ENCODE data around the gene SYNPO2.
"Not testable (repeated sequence)": the region's sequence is repeated elsewhere in the genome, so short reads cannot be mapped to it uniquely, and the experiment has no call there.

The SYNPO2 gene

DNA sequence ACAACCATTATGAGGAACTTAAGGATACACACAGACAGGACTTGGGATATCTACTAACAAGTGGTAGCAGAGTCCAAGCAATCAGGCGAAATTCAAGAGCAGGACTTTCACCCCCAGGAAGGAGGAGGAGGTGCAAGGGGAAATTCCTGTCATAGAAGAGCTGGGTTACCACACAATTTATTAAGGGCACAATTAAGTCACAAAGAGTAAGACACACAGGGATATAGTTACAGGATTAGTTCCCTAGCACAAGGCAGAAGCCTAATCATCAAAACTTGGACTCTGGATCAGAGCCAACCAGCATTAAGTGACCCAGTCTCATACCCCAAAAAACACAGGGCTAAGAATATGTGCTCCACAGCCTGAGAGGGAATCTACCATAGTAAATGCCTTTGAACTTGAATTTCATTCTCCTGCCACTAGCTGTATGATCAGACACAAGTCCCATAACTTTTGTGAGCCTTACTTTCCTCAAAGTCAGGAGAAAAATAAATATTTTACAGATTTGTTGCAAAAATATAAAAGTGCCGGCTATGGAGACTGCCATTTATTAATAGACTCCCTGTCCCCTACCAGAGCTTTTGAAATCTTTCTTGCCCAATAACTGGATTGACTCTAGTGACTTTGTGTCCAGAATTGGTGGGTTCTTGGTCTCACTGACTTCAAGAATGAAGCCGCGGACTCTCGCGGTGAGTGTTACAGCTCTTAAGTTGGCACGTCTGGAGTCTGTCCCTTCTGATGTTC lies 87.0 kb downstream of the SYNPO2 start:
- Mint-ChIP-seq H3K36me3 (ENCODE audit: insufficient read depth) (no peaks in the 10 kb centered on the region), H3K27me3 (peaks cover 0 to 5% of the 10 kb centered on the region in 2 donors), H3K4me1 (ENCODE audit: low read depth in 2 of 2) (no peaks in the 10 kb centered on the region), H3K27ac (no peak overlapping the region), H3K4me3 (no peak overlapping the region), H3K9me3 (no peaks in the 10 kb centered on the region)
- ATAC-seq (replicated peaks): no peak
- no peak for DNase-seq

DNA sequence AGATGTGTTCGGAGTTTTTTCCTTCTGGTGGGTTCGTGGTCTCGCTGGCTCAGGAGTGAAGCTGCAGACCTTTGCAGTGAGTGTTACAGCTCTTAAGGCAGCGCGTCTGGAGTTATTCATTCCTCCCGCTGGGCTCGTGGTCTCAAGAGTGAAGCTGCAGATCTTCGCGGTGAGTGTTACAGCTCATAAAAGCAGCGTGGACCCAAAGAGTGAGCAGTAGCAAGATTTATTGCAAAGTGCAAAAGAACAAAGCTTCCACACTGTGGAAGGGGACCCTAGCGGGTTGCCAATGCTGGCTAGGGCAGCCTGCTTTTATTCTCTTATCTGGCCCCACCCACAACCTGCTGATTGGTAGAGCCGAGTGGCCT lies 87.5 kb downstream of the SYNPO2 start:
- not testable (repeated sequence) for H3K36me3 Mint-ChIP-seq (ENCODE audit: insufficient read depth); ATAC-seq (replicated peaks); H3K9me3 Mint-ChIP-seq; H3K4me1 Mint-ChIP-seq (ENCODE audit: low read depth in 2 of 2); H3K4me3 Mint-ChIP-seq; H3K27ac Mint-ChIP-seq; H3K27me3 Mint-ChIP-seq; DNase-seq

DNA sequence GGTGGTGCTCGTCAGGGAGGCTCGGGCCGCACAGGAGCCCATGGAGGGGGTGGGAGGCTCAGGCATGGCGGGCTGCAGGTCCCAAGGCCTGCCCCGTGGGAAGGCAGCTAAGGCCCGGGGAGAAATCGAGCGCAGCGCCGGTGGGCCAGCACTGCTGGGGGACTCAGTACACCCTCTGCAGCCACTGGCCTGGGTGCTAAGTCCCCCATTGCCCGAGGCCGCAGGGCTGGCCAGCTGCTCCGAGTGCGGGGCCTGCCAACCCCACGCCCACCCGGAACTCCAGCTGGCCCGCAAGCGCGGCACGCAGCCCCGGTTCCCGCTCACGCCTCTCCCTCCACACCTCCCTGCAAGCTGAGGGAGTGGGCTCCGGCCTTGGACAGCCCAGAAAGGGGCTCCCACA lies 88.4 kb downstream of the SYNPO2 start:
- not testable (repeated sequence) for H3K9me3 Mint-ChIP-seq; ATAC-seq (replicated peaks); H3K36me3 Mint-ChIP-seq (ENCODE audit: insufficient read depth); H3K4me1 Mint-ChIP-seq (ENCODE audit: low read depth in 2 of 2); H3K4me3 Mint-ChIP-seq; H3K27ac Mint-ChIP-seq; H3K27me3 Mint-ChIP-seq; DNase-seq

DNA sequence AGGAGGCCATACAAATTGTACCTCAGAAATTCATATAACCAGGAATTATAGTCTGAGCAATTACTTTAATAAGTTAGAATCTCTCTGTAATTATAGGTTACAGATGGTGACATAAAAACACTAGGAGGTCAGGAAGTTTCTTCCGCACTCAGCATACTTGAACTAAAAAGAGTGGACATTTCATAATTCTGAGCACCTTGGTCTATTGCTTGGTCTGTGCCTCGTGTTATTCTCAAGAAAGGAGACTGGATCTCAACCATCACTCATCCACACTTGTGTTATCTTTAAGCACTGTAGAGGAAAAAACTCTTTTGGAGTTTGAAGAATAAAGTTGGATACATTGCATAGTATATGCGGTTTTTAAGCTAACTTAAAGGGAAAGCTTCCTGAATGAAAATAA lies 91.1 kb downstream of the SYNPO2 start:
- Mint-ChIP-seq H3K4me3 (no peak overlapping the region), H3K36me3 (ENCODE audit: insufficient read depth) (no peaks in the 10 kb centered on the region), H3K9me3 (no peaks in the 10 kb centered on the region), H3K27ac (no peak overlapping the region), H3K27me3 (peaks cover 5 to 7% of the 10 kb centered on the region in 2 donors), H3K4me1 (ENCODE audit: low read depth in 2 of 2) (no peaks in the 10 kb centered on the region)
- no peak for ATAC-seq (replicated peaks)
- no peak for DNase-seq

DNA sequence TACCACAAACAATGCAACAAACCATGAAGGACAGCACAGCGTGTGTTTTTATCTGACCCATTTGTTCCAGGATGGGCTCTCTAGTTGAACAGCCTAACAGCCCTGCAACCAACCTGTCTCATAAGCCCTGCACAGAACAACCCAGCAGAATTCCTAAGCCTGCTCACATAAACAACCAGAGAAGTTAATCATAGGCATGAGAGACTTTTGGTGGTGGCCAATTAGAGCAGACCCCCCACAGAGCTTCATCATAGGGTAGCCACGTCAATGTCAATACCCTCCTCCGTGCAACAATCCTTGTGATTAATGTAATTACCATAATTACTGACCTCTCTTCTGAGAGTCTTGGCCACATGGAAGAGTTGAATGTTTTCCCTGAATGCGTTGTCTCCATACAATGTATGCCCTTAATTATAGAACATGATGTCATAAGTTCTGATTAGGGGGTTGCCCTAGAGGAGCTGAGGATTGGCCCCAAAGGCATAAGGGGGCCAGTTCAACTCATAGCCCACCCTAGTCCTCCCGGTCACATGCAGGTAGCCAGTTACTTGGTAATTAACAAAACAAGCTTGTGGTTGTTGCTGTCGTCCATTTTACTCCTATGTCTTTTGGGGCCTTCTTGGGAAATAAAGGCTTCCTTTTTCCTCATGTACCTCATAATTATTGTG lies 92.7 kb downstream of the SYNPO2 start:
- H3K36me3 Mint-ChIP-seq (ENCODE audit: insufficient read depth): no peaks in the 10 kb centered on the region
- peaks cover 0 to 7% of the 10 kb centered on the region in 2 donors for H3K27me3 Mint-ChIP-seq
- no peak for ATAC-seq (replicated peaks)
- no peaks in the 10 kb centered on the region for H3K4me1 Mint-ChIP-seq (ENCODE audit: low read depth in 2 of 2)
- H3K9me3 Mint-ChIP-seq: no peaks in the 10 kb centered on the region
- no peak for DNase-seq
- no peak overlapping the region for H3K4me3 Mint-ChIP-seq
- H3K27ac Mint-ChIP-seq: no peak overlapping the region

DNA sequence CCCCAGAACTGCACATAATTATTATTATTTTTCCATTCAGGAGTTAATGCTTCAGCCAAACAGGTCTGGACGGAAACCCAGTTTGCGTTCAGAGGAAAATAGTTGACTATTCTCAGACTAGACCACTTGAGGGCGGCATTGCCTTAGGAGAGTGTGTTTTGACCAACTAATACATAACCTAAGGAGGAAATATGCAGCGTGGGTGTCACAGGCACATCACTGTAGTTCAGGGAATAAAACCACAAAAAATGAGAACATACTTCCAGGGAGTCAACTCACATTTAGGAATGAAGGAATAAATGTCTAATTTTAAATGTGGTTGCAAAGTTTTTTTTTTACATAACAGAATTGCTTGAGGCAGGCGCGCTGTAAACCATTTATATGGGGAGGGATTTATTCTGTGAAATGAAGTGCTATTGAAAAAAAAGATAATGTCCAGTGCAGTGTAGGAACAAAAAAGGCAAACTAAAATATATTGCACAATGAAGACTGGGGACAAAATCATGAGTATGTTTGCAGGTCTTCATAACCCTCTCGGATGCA lies 93.3 kb downstream of the SYNPO2 start:
- DNase-seq (peak; percentile 30 to 52 (median 42)), ATAC-seq (replicated peaks) (peak; percentile 70)
- no peaks in the 10 kb centered on the region for H3K9me3 Mint-ChIP-seq
- peaks cover 0 to 7% of the 10 kb centered on the region in 2 donors for H3K27me3 Mint-ChIP-seq
- H3K27ac Mint-ChIP-seq: no peak overlapping the region
- no peak overlapping the region for H3K4me3 Mint-ChIP-seq
- no peaks in the 10 kb centered on the region for H3K36me3 Mint-ChIP-seq (ENCODE audit: insufficient read depth)
- H3K4me1 Mint-ChIP-seq (ENCODE audit: low read depth in 2 of 2): no peaks in the 10 kb centered on the region

DNA sequence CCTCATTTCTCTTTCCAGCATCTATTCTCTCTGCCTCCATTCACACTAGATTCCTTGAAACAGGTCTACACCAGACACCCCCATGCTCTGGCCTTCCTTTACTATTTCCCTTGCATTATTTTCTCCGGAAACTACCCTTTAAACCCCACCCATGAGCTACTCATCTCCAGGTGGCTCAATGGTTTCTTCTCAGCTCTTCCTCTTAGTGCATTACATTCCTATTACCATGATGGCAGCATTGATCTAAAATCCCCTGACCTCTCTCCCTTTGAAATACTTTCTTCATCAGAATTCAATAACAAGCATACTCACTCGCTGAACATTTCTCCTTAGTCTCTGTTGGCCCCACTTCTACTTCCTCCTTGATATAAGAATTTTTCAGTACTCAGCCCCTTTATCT lies 94.6 kb downstream of the SYNPO2 start:
- ATAC-seq (replicated peaks) (no peak), DNase-seq (no peak)
- H3K27me3 Mint-ChIP-seq: peaks cover 0 to 7% of the 10 kb centered on the region in 2 donors
- no peak overlapping the region for H3K27ac Mint-ChIP-seq
- no peak overlapping the region for H3K4me3 Mint-ChIP-seq
- no peaks in the 10 kb centered on the region for H3K9me3 Mint-ChIP-seq
- H3K4me1 Mint-ChIP-seq (ENCODE audit: low read depth in 2 of 2): no peaks in the 10 kb centered on the region
- no peaks in the 10 kb centered on the region for H3K36me3 Mint-ChIP-seq (ENCODE audit: insufficient read depth)

DNA sequence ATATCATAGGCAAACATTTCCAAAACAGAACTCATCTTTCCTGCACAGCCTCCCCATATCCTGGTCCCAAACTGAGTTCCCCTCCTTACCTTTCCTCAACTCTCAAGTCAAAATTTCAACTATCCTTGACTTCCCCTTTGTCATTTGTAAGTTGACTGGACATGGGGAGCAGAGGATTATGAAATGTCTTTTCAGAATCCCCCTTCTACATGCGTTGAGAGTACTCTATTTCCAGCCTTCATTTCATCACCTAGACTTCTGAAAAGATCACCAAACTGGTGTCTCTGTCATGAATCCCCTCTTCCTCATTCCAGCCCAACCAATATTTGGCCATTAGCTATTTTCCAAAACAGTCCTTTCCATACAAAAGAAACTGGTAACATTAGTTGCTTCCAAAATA lies 95.2 kb downstream of the SYNPO2 start:
- Mint-ChIP-seq H3K27ac (no peak overlapping the region), H3K4me3 (no peak overlapping the region), H3K27me3 (peaks cover 0 to 7% of the 10 kb centered on the region in 2 donors), H3K9me3 (no peaks in the 10 kb centered on the region), H3K4me1 (ENCODE audit: low read depth in 2 of 2) (no peaks in the 10 kb centered on the region), H3K36me3 (ENCODE audit: insufficient read depth) (no peaks in the 10 kb centered on the region)
- ATAC-seq (replicated peaks) (no peak), DNase-seq (no peak)

DNA sequence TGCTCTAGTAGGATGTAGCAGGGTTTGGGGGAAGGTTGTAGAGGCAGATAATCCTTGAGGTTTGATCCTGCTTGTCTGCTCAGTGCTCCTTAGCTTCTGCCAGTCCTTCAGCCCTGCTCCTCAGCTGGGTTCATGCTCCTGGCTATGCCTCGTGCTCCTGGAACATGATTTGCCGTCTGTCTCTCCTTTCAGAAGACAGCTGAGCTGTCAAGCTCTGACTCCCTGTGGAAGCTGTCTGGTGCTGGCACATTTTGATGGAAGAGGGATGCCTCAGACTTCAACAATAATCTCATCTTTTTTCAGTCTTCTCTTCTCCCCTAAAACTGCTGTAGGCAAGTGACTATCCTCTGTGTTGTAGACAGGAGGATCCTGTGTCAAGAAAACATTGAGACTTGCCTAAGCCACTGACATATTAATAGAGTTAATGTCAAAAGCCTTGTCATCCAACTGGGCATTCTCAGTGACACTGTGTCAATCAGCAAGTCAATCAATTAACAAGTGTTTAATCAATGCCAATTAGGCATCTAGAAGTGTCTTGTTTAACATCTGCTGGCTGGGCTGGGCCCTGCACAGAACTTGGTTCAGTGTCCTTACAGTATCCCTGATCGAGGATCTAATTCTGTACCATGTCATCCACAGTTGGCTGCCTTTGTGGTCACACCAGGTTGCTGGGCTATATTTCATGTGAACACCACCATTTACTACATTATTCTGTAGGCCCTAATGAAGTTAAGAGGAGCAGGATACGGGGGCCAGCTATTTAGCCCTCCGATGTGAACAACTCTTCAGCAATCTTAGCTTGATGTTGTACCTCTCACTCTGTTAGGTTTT lies 96.7 kb downstream of the SYNPO2 start:
- Mint-ChIP-seq H3K9me3 (no peaks in the 10 kb centered on the region), H3K4me3 (no peak overlapping the region), H3K4me1 (ENCODE audit: low read depth in 2 of 2) (no peaks in the 10 kb centered on the region), H3K27ac (no peak overlapping the region), H3K27me3 (peaks cover 0 to 7% of the 10 kb centered on the region in 2 donors), H3K36me3 (ENCODE audit: insufficient read depth) (no peaks in the 10 kb centered on the region)
- ATAC-seq (replicated peaks) (no peak), DNase-seq (no peak)

DNA sequence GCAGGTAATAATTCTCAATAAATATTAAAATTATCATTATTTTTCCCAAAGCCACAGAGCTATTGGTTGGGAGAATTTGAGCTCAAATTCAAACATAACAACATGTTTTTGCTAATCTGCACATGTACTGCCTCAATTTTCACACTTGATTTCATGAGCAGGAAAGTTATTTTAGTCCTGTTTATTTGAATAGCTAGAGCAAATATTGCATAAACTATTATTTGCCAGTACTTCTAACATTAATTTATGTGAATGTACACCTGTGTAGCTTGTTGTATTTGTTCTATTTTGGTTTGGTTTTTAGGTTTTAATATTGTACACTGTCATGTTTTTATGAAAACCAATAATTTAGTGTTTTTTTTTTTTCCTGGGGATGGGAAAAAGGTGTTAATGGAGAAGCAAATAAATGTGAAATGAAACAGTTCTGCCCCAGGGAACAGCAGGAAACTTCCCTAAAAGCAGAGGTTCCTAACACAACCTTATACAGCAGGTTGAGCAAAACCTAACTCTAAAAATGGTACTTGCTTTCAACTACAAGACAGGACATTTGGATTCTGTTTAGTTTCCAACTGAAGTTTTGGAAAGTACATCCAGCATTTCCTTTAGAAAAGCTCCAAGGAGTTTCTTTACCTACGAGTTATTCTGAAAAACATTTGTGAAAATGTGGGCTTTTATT lies 99.4 kb downstream of the SYNPO2 start:
- H3K27me3 Mint-ChIP-seq: peaks cover 0 to 2% of the 10 kb centered on the region in 2 donors
- H3K9me3 Mint-ChIP-seq: no peaks in the 10 kb centered on the region
- H3K36me3 Mint-ChIP-seq (ENCODE audit: insufficient read depth): no peaks in the 10 kb centered on the region
- peaks cover 3 to 8% of the 10 kb centered on the region in 2 donors for H3K4me1 Mint-ChIP-seq (ENCODE audit: low read depth in 2 of 2)
- DNase-seq (no peak), ATAC-seq (replicated peaks) (no peak)
- no peak overlapping the region for H3K27ac Mint-ChIP-seq
- H3K4me3 Mint-ChIP-seq: no peak overlapping the region

DNA sequence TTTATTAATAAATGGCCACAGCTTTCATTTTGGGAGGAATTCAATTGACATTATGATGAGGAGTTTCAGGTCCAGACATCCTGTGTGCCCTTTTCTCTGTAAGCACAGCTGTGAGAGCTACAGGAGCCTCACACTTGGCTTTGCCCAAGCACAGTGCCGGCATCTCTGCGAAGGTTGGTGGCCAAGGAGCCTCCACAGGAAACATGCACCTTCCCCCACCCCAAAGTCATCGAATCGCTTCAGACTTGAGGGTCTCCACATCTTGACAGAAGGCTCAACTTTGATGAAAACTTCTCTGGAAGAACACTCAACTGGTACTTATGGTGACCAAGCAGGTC lies 100.0 kb downstream of the SYNPO2 start:
- no peaks in the 10 kb centered on the region for H3K27me3 Mint-ChIP-seq
- no peaks in the 10 kb centered on the region for H3K36me3 Mint-ChIP-seq (ENCODE audit: insufficient read depth)
- DNase-seq (no peak), ATAC-seq (replicated peaks) (no peak)
- H3K27ac Mint-ChIP-seq: no peak overlapping the region
- no peaks in the 10 kb centered on the region for H3K9me3 Mint-ChIP-seq
- H3K4me3 Mint-ChIP-seq: no peak overlapping the region
- peaks cover 3 to 8% of the 10 kb centered on the region in 2 donors for H3K4me1 Mint-ChIP-seq (ENCODE audit: low read depth in 2 of 2)

DNA sequence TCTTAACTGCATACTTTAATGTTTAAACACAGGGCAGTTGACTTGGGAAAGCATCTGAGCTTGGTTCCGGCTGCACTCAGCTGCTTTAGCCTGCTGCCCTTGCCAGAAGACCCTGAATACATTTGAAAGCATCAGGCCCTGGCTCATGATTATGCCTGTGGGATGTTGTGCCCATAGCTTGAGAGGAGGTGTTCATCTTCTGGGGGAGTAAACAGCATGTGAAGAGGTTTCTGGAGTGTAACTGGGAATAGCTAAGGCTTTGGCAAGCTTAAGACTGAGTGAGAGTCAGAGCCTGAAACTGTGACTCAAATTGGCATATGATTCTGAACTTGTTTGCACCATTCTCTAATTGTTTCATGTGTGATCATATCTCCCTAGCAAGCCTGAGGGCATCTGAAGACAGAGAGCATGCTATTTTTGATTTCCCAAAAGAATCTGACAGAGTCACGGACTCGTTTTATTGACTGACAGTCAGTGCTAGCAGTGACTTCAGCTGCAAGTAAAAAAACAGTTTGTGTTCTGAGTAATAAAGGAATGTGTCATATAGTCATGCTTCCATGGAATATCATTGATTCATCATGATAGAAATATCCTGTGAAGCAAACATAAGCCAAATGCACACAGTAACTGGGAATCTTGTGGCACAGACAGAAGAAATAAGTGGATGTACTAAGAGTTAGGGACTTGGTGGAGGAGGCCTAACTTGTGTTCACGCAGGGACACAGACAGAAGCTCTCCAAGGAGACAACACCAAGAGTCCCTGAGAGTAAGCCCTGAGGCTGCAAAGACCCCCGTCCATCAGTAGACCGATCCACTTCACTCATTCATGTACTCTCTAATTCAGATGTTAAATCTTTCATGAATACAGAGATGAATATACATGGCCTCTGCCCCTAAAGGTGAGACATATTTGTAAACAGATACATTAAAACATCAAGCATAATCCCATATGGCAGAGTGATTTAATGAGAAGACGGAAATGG lies 100.7 kb downstream of the SYNPO2 start:
- Mint-ChIP-seq H3K9me3 (no peaks in the 10 kb centered on the region), H3K27ac (no peak overlapping the region), H3K4me3 (no peak overlapping the region), H3K27me3 (no peaks in the 10 kb centered on the region), H3K36me3 (ENCODE audit: insufficient read depth) (no peaks in the 10 kb centered on the region), H3K4me1 (ENCODE audit: low read depth in 2 of 2) (peaks cover 3 to 8% of the 10 kb centered on the region in 2 donors)
- DNase-seq: no peak
- no peak for ATAC-seq (replicated peaks)
